GM19240 (cell line): ENCODE data around the gene S100A1.

ENCODE experiments used
- DNase-seq: peaks from one replicate; pipeline ENCODE4 v3.0.0; 2011; ENCODE audit warnings: low spot score; ENCODE audit not compliant: insufficient read length

S100A1 gene

DNA sequence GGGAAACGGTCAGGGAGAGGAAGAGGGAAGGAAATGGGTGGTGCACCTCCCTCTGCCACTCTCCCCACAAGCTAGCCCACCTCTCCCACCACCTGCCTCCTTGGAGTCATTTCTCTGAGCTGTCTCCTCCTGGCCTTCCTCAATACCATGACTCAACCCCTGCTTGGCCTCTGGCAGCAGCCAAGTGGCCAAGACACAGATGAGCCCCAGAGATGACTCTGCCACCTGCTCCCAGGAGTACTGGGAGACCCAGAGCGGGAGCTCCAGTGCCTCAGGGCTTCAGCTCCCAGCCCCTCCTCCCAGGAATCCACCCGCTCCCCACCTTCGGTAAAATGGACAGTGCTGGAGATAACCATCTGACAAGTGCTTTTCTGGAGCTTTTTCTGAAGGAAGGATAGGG, 17.9 kb upstream of the S100A1 start:
- DNase-seq: no peak

DNA sequence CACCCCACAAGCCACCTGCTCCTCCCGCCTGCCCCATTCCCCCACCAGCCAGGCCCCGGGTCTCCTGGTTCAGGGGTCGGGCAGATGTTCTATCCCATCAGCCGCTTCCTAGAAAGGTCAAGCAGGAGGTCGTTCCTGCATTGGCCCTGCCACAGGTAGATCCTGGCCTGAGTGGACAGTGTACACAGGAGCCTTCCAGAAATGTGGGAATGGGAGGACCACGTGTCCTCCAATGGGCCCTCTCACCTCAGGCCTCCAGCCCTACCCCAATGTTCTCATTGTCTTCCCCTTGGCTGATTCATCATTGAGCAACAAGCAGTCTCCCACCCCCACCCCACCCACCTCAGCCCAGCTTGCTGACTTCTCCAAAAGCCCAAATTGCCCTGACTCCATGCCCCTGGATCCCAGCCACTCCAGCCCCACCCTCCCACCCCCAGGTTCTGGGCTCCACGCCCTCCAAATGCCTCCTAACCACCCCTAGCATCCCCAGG, 17.4 kb upstream of the S100A1 start:
- DNase-seq: no peak

DNA sequence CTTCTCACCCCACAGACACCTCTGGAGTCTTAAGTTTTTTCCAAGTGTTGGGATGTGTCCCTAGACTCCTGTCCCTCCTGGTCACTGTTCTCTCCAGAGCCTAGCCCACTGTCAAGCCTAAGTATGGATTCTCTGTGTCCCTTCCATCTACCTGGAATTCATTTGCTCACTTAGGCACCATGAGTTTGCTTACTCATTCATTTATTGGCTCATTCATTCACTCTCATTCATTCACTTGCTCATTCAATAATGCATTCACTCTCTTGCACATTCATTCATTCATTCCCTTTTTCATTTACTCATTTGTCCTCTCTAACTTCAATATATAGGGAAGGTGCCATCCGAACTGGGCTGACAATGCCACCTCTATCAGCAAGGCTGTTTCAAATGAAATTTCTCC, 16.9 kb upstream of the S100A1 start:
- no peak for DNase-seq

DNA sequence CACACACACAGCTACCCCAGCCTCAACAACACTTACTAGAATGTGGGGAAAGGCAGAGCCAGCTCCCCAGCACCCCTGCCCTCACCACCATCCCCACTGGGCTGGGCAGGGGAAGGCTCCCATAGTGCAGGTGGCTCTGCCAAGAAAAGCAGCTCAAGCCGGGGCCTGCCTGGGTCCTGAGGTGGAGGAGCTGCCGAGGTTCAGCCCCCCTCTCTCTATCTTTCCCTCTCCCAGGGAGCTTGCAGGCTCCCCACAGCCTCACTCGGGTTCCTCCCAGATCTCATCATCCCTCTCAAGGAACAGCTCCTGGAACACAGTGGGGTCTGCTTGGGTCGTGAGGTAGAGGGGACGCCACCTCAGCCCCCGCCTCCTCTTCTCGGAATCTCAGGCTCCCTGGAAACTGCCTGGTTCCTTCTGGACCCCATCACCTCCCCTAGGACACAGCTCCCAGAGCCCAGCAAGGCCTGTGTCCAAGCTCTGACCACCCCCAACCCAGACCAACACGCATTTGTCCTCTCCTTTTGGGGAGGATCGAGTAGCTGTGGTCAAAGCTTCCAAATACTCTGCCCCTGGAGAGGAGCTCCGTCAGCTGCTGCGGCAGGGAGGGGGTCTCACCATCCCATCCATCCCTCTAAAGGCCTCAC, 16.0 kb upstream of the S100A1 start:
- DNase-seq: no peak

DNA sequence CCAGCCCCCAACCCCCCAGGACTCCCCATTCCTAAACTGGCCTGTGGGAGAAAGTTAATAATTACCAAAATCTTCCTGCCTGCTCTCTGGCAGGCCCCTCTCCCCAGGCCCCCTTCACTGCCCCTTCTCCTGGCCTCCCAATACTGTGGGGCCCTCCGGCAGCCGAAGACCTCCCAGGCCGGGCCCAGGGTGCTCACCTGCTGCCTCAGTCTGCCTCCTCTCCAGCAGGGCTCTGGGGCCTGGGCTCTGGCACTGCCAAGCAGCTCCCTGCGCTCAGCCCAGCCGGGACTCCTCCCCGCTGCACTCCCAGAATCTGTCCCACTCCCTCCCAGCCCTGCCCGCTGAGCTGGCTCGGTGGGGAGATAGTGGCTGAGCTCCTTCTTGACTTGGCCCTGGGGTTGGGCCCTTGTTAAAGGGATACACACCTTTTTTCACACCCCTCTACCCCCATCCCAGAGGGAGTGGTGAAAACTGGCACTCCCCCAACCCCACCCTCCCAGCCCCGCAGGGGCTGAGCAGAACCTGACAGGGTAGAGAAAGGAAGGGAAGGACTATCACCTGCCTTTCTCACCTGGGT, 15.4 kb upstream of the S100A1 start, which contains the start of gene S100A16:
Gene S100A16 (minus strand): TSS at position 383 of the 577 bp plus-strand sequence. CDS start 4,986 bp downstream, outside the sequence.
- DNase-seq: no peak

DNA sequence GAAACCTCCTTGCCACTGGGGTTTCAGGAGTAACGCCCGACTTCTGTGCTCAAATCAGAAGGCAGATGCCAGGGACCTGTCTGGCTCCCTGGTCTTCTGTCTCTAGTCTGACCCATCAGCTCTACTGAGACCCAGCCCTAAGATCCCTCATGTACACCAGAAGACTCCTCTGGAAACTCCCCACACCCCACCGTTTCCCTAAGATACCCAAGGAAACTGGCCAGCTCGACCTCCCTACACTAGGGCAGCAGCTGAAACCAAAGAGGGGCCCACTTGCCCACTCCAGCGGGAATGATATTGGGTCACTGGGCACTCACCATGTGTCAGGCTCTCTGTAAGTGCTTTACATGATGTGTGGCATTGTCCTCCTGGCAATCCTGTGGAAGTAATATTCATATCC, 14.8 kb upstream of the S100A1 start:
- no peak for DNase-seq

DNA sequence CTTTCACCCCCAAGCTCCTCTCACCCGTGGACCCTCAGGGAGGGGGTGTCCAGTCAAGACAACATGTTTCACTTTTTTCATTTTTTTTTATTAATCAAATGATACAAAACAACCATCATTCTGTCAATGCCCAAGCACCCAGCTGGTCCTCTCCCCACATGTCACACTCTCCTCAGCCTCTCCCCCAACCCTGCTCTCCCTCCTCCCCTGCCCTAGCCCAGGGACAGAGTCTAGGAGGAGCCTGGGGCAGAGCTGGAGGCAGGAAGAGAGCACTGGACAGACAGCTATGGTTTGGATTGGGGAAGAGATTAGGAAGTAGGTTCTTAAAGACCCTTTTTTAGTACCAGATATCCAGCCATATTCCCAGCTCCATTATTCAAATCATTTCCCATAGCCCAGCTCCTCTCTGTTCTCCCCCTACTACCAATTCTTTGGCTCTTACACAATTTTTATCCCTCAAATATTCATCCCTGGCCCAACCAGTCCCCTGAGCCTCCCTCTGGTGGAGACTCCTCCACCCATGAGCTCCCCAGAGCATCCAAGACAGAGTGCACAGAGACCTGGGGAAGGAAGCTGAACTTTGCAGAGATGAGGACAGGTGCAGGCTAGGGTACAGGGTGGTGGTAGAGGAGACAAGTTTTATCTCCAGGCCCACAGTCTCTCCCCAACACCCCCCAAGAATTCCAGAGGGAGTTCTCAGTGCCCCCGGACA, 13.9 kb upstream of the S100A1 start:
- no peak for DNase-seq

DNA sequence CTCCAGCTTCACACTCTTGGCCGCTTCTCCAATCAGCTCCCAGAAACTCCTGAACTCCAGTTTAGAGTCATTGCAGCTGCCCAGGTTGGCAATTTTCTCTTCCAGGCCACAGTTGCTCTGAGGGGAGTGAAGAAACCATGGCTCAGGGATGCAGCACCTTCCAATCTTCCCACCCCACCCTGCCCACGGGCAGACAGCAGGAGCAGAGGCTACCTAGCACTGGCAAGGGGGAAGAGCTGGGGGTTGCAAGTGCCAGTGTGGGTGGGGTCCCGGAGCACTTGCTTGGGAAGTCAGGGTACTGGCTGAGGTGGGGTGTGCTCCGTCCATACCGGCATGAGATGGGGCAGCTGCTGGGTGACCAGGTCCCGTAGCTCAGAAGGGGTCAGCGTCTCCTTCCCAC, 13.3 kb upstream of the S100A1 start:
- DNase-seq: no peak

DNA sequence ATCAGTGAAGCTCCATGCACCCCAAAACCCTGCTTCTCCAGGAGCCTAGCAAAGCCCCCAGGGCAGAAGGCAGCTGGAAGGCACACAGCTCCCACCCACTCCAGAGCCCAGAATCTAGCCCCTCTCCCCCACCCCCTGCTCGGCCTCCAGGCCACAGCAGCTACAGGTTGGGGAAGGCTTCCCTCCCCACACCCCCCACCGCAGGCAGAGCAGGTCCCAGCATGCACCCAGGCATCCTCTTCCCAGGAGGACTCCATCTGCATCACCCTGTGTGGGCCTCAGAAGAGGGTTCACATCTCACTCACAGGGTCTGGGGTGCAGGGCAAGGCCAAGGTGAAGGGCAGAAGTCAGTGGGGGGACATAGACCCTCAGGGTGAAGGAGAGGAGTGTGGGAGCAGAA, 12.8 kb upstream of the S100A1 start:
- no peak for DNase-seq

DNA sequence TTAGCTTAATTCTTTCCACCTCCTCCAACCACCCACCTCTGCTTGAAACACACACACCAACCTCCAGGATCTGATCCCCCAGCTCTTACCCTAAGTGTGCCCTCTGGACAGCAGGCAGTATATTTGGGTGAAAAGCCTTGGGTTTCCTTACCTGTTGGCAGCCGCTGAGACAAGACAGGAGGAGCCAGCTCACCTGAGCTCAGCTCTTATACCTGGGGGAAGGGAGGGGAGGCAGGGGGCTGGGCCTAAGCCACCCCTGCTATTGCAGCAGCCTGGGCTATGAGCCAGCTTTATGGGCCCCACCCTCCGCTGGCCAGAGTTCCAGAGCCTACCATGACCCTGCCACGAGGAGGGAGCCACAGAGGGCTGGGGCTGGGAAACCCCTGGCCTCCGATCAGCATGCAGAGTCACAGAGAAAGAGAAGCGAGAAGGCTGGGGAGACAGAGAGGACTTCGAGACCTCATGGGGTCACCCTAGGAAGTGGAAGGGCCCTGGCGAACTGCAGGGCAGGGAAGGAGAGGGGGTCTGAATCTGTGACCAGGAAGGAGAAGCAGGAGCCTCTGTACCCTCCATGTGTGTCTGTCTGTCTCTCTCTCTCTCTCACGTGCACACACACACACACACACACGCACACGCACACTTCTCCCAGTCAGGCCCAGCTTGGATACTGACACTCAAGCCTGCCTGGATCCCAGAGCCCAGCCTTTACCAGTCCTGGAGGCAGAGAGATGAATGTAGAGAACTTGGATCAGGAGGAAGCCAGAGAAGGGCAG, 11.9 kb upstream of the S100A1 start, which contains the start of gene S100A14:
Gene S100A14 (minus strand): TSS at position 182 of the 773 bp plus-strand sequence. CDS start 467 bp downstream, outside the sequence.
- no peak for DNase-seq

DNA sequence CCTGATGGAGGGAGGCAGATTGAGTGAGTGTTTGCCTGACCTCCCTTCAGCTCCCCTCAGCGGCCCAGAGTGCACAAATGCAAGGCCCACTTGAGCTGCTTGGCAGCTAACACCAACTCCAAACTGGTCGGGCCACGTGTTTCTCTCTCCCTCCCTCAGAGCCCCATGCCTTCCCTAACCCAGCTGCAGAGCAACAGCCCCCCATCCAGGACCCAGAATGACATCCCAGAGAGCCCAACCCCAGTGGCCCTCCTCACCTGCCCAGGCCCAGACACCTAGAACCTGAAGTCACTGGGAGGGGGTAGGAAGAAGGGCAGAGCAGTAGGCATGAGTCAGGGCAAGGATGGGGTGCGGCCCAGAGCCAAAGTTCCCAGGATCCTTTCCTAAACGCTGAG, 11.3 kb upstream of the S100A1 start:
- no peak for DNase-seq

DNA sequence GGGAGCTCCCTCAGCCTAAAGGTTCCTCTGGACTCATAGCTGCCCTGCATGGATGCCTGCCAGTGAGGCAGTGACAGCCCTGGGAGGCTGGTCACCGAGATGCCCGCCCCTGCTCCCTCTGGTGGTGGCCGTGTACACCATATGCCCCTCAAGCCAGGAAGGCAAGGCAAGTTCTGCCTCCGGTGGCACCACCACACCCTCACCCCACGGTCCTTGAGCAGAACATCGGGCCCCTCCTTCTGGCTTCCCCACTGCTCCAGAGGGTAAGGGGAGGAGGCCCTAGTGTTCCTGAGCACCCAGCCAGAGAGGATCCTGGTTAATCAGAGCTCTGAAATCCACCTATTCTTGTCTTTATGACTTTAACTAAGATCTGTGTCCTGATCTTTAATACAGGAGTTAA, 10.6 kb upstream of the S100A1 start:
- DNase-seq: peak; percentile 82

DNA sequence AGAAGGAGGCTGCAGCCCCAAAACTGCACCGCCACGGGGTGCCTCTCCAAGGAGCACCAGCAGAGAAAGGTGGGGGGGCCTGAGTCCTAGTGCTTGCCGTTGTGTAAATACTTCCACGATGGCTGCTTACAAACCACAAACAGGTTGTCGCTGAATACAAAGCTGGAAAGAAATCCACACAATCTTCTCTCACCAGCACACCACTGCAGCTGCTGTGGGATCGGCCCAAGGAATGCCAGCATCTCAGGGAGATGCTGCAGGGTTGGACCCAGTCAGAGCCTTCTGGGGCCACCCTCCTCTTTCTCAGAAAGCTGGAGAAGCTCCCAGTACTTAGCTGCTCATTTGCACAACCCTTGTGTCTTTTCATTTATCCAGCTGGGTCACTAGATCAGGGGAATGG, 9.1 kb upstream of the S100A1 start:
- no peak for DNase-seq

DNA sequence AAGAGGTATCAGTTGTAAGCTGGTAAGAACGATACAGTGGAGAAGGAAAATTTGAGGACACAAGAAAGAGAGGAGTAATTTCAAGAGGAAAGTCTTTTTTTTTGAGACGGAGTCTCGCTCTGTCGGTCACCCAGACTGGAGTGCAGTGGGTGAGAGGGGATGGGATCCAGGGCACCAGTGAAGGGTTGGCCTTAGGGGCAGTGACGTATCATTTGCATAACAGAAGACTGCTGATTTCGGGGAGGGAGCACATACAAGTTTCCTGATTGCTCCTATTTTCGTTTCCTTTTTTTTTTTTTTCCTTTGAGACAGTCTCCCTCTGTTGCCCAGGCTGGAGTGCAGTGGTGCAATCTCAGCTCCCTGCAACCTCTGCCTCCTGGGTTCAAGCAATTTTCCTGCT, 5.1 kb upstream of the S100A1 start:
- DNase-seq: no peak

DNA sequence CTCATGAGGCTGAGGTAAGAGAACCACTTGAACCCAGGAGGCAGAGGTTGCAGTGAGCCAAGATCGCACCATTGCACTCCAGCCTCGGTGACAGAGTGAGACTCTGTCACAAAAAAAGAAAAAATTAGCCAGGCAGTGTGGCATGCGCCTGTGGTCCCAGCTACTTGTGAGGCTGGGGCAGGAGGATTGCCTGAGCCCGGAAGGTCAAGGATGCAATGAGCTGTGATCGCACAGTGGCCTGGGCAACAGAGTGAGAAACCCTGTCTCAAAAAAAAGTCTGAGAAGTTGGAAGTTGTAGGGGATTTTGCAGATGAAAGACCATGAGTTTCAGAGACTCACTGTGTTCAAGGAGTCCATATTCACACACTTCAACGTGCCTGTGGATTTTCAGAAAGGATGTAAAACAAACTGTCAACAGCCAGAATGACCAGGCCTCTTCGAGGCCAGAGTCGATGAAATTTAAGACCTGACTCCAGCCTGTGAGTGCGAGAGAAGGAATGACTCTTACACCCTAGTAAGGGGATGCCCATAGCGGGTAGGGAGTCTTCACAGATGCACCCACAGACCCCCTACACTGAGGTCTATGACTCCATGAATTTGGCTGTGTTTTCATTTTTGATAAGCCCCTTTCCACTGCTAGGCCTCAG, 3.1 kb upstream of the S100A1 start:
- DNase-seq: no peak

DNA sequence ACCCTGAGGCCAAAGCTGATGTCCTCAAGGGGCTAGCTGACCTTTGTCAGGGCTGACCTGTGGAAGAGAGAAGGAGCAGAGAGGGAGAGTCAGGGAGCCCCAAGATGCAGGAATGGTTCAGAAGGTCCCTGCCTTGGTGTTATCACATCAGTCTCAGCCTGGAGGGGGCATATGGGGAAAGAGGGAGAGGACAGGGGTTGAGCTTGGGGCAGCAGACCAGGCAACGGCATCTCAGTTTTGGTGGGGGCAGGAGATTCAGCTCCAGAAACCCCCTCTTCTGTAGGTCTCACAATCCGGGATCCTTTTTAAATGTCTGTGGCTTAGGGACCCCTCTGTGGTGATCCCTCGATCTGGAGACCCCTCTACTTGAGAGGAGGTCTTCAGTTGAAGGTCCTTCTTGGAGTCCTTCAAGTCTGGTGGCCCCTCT, 1.7 kb upstream of the S100A1 start:
- DNase-seq: no peak

DNA sequence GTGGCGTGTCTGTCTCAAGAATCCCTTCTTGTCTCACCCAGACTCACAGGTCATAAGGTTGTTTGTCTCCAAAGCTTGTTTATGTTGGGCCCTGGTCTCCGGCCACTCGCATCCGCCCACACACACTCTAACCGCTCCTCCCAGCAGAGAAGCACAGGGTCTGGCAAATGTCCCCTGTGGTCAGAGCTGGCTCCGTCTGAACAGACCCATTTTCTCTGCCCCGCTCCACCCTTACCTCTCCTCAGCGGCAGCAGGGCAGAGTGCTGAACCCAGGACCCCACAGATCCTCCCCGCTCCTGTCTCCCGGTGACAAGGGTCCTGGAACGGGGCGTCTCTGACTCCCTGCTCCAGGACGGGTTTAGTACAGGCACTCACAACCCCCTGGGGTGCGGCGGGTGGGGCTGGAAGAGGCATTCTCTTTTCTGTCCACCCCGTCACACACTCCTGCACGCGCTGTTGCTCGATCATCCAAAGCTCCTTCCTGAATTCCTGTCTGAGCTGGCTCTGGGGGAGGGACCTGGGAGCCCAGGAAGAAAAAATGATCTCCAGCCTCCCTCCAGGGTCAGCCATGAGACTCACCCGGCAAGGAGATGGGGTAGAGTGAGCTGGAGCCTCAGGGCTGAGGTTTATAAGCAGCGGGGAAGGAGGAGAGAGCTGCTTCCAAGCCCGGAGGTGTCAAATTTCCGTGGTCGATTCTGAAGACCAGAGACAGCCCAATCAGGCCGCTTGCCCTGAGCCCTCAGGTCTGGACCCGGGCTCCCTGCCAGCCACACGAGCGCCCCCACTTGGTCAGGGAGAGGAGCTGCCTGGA, 1.1 kb upstream of the S100A1 start, which contains the start of gene S100A13:
Gene S100A13 (minus strand): TSS at position 602 of the 811 bp plus-strand sequence. CDS start 1,033 bp downstream, outside the sequence.
- no peak for DNase-seq

DNA sequence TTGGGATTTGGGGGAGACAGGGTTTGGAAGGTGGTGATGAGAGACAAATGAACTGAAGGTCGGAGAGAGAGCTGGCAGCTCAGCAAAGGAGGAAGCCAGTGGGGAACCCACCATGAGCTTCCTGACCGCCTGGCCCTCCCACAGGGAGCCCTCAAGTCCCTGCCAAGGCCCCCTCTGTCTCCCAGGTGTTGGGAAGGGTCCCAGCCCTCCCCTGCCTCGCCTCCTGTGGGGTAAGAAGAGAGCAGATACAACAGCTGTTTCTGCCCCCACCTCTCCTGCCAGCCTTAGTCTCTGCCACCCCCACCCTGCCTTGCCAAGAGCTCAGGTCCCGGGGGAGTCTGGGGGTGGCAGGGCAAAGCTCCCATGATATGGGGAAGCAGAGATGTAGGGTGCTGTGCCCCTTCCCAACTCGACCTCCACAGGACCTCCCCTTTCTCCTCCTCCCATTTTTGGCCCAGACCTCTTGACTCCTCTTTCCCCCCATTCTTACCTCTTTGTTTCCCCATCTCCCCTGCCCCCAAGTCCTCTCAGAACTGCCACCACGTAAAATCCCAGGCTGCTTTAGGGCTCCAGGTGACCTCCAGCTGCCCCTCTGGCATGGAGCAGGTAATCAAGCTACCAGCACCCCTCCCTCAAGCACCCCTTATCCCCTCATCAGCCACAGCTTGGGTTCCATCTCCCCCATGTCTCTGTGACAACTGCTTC, 556 bp downstream of the S100A1 start:
- no peak for DNase-seq

DNA sequence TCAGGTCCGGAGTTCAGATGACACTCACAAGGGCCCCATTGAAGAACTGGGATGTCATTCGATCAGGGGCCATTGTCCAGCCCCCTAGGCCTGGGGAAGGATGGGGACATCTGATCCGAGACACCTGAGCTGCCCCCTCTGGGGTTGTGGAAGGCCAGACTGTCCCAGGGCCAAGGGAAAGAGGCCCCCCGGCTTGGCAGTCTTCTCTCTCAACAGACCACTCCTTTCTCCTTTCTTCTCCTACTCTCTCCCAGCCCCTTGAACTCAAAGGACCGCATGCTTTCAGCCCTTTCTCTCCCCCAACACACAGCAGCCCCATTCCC, 1.1 kb downstream of the S100A1 start:
- no peak for DNase-seq

DNA sequence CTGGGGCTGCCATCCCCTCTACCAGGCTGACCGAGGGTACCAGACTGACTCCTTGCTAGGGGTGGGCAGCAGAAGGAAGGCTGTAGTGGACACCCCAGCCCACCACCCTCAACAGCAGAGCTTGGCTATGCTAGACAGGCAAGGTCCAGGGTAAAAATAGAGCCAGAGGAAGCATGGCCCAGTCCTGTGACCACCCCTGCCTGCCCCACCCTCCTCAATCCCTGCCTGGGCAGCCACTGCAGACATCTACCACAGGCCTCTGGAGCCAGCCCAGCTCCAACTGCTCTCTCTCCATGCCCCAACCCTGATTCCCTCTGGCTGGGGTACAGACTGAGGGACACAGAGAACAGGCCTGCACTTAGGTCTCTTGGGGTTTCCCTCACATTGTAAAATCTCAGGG, 1.7 kb downstream of the S100A1 start:
- DNase-seq: no peak
